Measurements from ENCODE around the gene GDAP1L1.
"Not testable (repeated sequence)": the region's sequence is repeated elsewhere in the genome, so short reads cannot be mapped to it uniquely, and the experiment has no call there.

GDAP1L1 gene

GRCh38 chr20:44258226-44258890, 11.2 kb downstream of the GDAP1L1 start:
- no peak for DNase-seq

- DNase-seq = no peak
Observed at GRCh38 chr20:44264287-44264686, 17.2 kb downstream of the GDAP1L1 start.

GRCh38 chr20:44268802-44269201, 21.7 kb downstream of the GDAP1L1 start:
- DNase-seq = no peak

GRCh38 chr20:44271915-44272663, 25.0 kb downstream of the GDAP1L1 start:
- DNase-seq = no peak

- DNase-seq = no peak
Observed at GRCh38 chr20:44273231-44274215, 26.4 kb downstream of the GDAP1L1 start.

- DNase-seq = no peak
Observed at GRCh38 chr20:44274303-44275017, 27.4 kb downstream of the GDAP1L1 start.

GRCh38 chr20:44279228-44279627, 32.1 kb downstream of the GDAP1L1 start:
- no peak for DNase-seq

GRCh38 chr20:44280387-44280786, 33.3 kb downstream of the GDAP1L1 start:
- DNase-seq = no peak

GRCh38 chr20:44282192-44282591, 35.1 kb downstream of the GDAP1L1 start:
- no peak for DNase-seq

- no peak for DNase-seq
Observed at GRCh38 chr20:44284032-44284431, 36.9 kb downstream of the GDAP1L1 start.

GRCh38 chr20:44287272-44288097, 40.4 kb downstream of the GDAP1L1 start:
- no peak for DNase-seq

- no peak for DNase-seq
Observed at GRCh38 chr20:44288252-44288651, 41.1 kb downstream of the GDAP1L1 start.

GRCh38 chr20:44291754-44292153, 44.6 kb downstream of the GDAP1L1 start:
- DNase-seq = no peak

GRCh38 chr20:44296011-44296410, 48.9 kb downstream of the GDAP1L1 start:
- DNase-seq = peak; percentile 26

- no peak for DNase-seq
Observed at GRCh38 chr20:44297721-44298120, 50.6 kb downstream of the GDAP1L1 start.

GRCh38 chr20:44299011-44299535, 52.0 kb downstream of the GDAP1L1 start:
- not testable (repeated sequence) for DNase-seq

GRCh38 chr20:44301285-44301684, 54.2 kb downstream of the GDAP1L1 start:
- DNase-seq = no peak

- DNase-seq = no peak
Observed at GRCh38 chr20:44302026-44302669, 55.0 kb downstream of the GDAP1L1 start.

GRCh38 chr20:44302736-44303135, 55.6 kb downstream of the GDAP1L1 start:
- DNase-seq = no peak

- no peak for DNase-seq
Observed at GRCh38 chr20:44304383-44304782, 57.3 kb downstream of the GDAP1L1 start.

GRCh38 chr20:44306927-44307326, 59.8 kb downstream of the GDAP1L1 start:
- DNase-seq = no peak
